GM13977 (cell line): ENCODE data around the gene PKD1L1.

Experiments used
- DNase-seq: peaks from one replicate; pipeline ENCODE4 v3.0.0; 2012; ENCODE audit warnings: low spot score
- CTCF ChIP-seq: IDR thresholded peaks from 2 replicates; pipeline ENCODE4 v1.5.1; 2012; ENCODE audit warnings: mild to moderate bottlenecking, control low read depth; ENCODE audit not compliant: insufficient read depth; ENCODE audit errors: extremely low read depth, missing control alignments
- in situ Hi-C: fragments of 300-500 bp; cut with MboI; formaldehyde crosslinking; loops from one replicate; pipeline ENCODE4 v1.12.0; 2022; ENCODE audit warnings: low sequenced_read_pairs, low pct_unique_long_range_greater_than_20kb, mixed read lengths, inconsistent platforms; ENCODE audit not compliant: unreplicated experiment

PKD1L1 gene

DNA sequence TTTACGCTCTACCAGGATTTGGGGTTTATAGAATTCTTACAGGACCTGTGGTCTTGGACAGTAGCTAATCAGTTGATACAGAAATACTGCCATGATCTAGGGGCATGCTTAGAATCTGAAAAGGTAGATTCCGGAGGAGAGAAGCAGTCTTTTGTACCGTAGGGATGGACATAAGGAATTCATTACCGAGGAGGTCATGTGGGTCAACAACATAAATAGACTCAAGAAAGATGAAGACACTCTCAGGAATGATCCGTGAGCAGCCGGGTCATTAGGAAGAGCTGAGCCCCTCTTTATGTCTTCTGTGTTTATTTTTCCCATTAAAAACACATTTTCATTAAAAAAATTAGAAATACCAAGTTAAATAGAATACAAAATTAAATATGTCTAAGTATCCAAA is 206.3 kb downstream of the PKD1L1 start:
- no peak for DNase-seq
- in situ Hi-C loops = no loop called here
- no peak for TF ChIP-seq CTCF

GRCh38 chr7:47739891-47740290 is 208.4 kb downstream of the PKD1L1 start:
- in situ Hi-C loops = no loop called here
- no peak for TF ChIP-seq CTCF
- no peak for DNase-seq

- no peak for DNase-seq
- TF ChIP-seq CTCF = no peak
- in situ Hi-C loops = no loop called here
Measured at GRCh38 chr7:47739301-47739875, 208.9 kb downstream of the PKD1L1 start.

GRCh38 chr7:47738563-47739166 is 209.6 kb downstream of the PKD1L1 start:
- TF ChIP-seq CTCF = no peak
- DNase-seq = peak; percentile 68
- in situ Hi-C loops = no loop called here

GRCh38 chr7:47737601-47738000 is 210.7 kb downstream of the PKD1L1 start:
- no peak for TF ChIP-seq CTCF
- in situ Hi-C loops = no loop called here
- DNase-seq = no peak

DNA sequence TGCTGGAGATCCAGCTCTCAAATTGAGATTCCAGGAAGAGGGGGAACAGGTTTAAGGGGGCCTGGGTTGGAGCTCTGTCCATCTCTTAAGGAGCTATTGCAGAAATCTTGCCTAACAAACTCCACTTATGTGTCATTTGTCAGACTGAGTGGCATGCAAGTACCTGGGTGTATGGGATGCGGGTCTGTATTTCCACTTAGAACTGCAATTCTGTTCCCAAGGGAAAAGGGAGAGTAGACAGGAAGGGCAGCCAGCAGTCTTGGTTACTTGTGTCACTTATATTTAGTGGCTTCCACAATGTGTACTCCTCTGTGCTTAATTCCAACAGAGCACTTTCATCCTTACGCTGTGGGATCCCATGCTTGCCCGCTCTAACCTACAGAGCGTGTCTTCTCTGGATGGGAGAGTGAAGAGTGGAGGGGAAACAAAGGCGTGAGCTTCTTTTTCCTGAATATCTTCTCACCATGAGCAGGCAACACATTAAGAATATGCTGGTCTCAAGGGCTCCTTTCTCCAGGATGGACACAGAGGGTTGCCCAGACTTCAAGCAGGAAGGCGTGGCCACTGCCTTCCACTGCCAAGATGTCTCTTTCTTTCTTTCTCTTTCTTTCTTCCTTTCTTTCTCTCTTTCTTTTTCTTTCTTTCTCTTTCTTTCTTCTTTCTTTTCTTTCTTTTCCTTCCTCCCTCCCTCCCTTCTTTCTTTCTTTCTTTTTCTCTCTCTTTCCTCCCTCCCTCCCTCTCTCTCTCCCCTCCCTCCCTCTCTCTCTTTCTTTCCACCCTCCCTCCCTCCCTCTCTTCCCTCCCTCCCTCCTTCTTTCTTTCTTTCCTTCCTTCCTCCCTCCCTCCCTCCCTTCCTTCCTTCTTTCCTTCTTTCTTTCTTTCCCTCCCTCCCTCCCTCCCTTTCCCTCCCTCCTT is 212.6 kb downstream of the PKD1L1 start:
- no peak for DNase-seq
- in situ Hi-C loops = no loop called here
- no peak for TF ChIP-seq CTCF
